GM18861 (cell line): ENCODE results near the gene NEURL3.
"Not testable (repeated sequence)": the region's sequence is repeated elsewhere in the genome, so short reads cannot be mapped to it uniquely, and the experiment has no call there.

Experiments
- ATAC-seq: cut with Tn5 transposase; IDR thresholded peaks from one replicate; pipeline ENCODE4 v1.9.1; 2021; ENCODE audit not compliant: unreplicated experiment

The NEURL3 gene

GRCh38 chr2:96505231-96505889 is at the start of gene NEURL3:
Gene NEURL3, minus strand, starts transcription at chr2:96505357. Its CDS starts 71 bp downstream, at chr2:96505286.
- ATAC-seq: no peak

- peak; percentile 43 for ATAC-seq
Measured at GRCh38 chr2:96554293-96555145, 49.4 kb upstream of the NEURL3 start.

- not testable (repeated sequence) for ATAC-seq
Measured at GRCh38 chr2:96553957-96554292, 48.8 kb upstream of the NEURL3 start.

- no peak for ATAC-seq
Measured at GRCh38 chr2:96553176-96553956, 48.2 kb upstream of the NEURL3 start.

- no peak for ATAC-seq
Measured at GRCh38 chr2:96552315-96553175, 47.4 kb upstream of the NEURL3 start.

GRCh38 chr2:96551605-96552314 is 46.6 kb upstream of the NEURL3 start:
- ATAC-seq: no peak

GRCh38 chr2:96550787-96551604 is 45.8 kb upstream of the NEURL3 start:
- no peak for ATAC-seq

GRCh38 chr2:96549967-96550786 is 45.0 kb upstream of the NEURL3 start:
- no peak for ATAC-seq

GRCh38 chr2:96549466-96549785 is 44.3 kb upstream of the NEURL3 start:
- no peak for ATAC-seq

- ATAC-seq: no peak
Measured at GRCh38 chr2:96548558-96549465, 43.7 kb upstream of the NEURL3 start.

- ATAC-seq: no peak
Measured at GRCh38 chr2:96547731-96548171, 42.6 kb upstream of the NEURL3 start.

- ATAC-seq: no peak
Measured at GRCh38 chr2:96547203-96547641, 42.1 kb upstream of the NEURL3 start.

- no peak for ATAC-seq
Measured at GRCh38 chr2:96546797-96547196, 41.6 kb upstream of the NEURL3 start.

GRCh38 chr2:96546321-96546720 is 41.2 kb upstream of the NEURL3 start:
- ATAC-seq: no peak

GRCh38 chr2:96542357-96542977 is 37.3 kb upstream of the NEURL3 start:
- ATAC-seq: no peak

- ATAC-seq: no peak
Measured at GRCh38 chr2:96541398-96542152, 36.4 kb upstream of the NEURL3 start.
